Large intestine (tissue), 3 donors: ENCODE data around the gene ABLIM2. TPM values are rescaled to one million over a fixed set of nuclear protein-coding genes. Genes with fewer than 3 reads are reported as not detected.
A peak's percentile ranks its signal among the peaks of the same experiment; 100 is the strongest.

Source experiments
- DNase-seq, 2 donors: peaks; one replicate each; pipeline versions ENCODE4 v3.0.0 to v3.0.0-alpha.2; 2013
- H3K27ac ChIP-seq: one replicate; pipeline ENCODE4 v1.5.1; 2013; ENCODE audit warnings: low read length
- H3K27me3 ChIP-seq: 2 replicates; pipeline ENCODE4 v1.6.1; 2013; ENCODE audit warnings: low read length; ENCODE audit not compliant: control insufficient read depth, insufficient read depth
- H3K36me3 ChIP-seq: 2 replicates; pipeline ENCODE4 v1.6.1; 2013; ENCODE audit warnings: low read length; ENCODE audit not compliant: control insufficient read depth, insufficient read depth
- H3K4me1 ChIP-seq: one replicate; pipeline ENCODE4 v1.6.1; 2013; ENCODE audit warnings: low read length; ENCODE audit not compliant: control insufficient read depth, insufficient read depth
- H3K4me3 ChIP-seq: one replicate; pipeline ENCODE4 v1.5.1; 2013; ENCODE audit warnings: low read length
- H3K9me3 ChIP-seq: one replicate; pipeline ENCODE4 v1.6.1; 2013; ENCODE audit warnings: mild to moderate bottlenecking, low read depth, low read length, moderate library complexity; ENCODE audit not compliant: control insufficient read depth
- WGBS: methylation state at CpG from one replicate; pipeline ENCODE4 v1.1.5; 2013; ENCODE audit warnings: low lambda C conversion rate; ENCODE audit not compliant: insufficient coverage; 5-methylcytosine and 5-hydroxymethylcytosine counted together
- polyA plus RNA-seq: library from polyadenylated mRNA; unstranded; fragments of 120-200 nt; gene quantifications from one replicate; pipeline ENCODE4 v1.2.1, GENCODE V29; 2013

The ABLIM2 gene
- polyA plus RNA-seq, 1 donor, result 5.9 TPM

DNA sequence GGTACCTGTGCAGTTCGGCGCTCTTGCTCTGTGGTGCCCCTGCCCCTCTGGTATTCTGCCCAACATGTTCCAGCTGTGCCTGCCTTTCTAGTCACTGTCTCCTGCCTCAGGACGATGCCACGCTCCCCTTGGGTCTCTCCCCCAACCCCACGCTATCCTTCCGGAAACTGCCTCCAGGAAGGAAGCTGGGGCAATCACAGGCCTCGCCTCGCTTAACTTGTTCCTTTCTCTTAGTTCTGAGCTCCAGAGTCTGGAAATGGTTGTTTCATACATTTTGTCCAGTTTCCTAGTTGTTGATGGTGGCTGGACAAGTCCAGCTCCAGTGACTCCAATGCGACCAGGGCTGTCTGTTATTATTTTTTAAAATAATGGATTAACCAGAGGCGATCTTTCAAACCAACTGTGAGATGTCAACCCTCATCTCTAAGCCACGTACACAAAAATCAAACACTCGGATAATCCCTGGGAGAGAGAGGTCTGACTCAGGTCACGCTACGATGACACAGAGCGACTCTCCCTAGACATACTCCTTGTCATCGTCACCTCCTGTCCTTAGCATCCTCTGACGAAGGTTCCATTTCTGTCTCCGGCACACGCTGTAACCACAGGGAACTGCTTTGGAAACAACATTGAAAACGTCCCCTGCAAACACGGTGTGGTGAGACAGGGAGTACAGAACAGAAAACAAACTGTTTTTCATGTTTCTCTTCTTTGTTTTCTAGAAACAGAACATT lies 62.5 kb downstream of the ABLIM2 start:
- H3K27ac ChIP-seq, result no peak overlapping the region
- H3K4me1 ChIP-seq, result peaks cover 2% of the 10 kb centered on the region
- no peaks in the 10 kb centered on the region for H3K36me3 ChIP-seq
- no peaks in the 10 kb centered on the region for H3K9me3 ChIP-seq
- DNase-seq, result no peak
- no peaks in the 10 kb centered on the region for H3K27me3 ChIP-seq
- 60% methylated on average over 3 of the region's 21 CpGs for WGBS
- H3K4me3 ChIP-seq, result no peak overlapping the region

DNA sequence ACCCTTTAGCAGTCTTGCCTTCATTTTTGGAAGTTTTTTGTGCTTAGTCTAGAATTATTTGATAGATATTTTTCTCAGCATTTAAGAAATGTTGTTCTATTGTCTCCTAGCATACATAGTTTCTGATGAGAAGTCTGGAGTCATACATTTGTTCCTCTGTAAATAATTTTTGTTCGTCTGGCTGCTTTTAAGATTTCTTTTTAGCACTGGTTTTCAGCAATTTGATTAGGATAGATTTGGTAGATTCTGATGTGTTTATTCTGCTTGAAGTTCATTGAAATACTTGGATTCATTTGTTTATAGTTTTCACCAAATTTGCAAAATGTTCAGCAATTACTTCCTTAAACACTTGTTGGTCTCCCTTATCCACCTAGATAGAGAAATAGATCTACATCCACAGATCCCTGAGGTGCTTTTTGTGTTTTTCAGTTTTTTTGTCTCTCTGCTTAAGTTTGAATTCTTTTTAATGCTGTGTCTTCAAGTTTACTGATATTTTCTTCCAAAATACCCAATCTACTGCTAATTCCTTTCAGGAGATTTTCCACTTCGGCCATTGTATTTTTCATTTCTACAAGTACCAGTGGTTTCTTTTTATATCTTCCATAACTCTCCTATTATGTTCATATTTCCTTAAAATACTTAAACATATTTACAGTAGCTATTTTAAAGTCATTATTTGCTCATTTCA lies 64.9 kb downstream of the ABLIM2 start:
- Histone ChIP-seq H3K4me1 (no peaks in the 10 kb centered on the region), H3K27ac (no peak overlapping the region), H3K9me3 (no peaks in the 10 kb centered on the region), H3K36me3 (no peaks in the 10 kb centered on the region), H3K4me3 (no peak overlapping the region), H3K27me3 (no peaks in the 10 kb centered on the region)
- WGBS, result 90% methylated on average over 2 of the region's 2 CpGs
- DNase-seq, result no peak

DNA sequence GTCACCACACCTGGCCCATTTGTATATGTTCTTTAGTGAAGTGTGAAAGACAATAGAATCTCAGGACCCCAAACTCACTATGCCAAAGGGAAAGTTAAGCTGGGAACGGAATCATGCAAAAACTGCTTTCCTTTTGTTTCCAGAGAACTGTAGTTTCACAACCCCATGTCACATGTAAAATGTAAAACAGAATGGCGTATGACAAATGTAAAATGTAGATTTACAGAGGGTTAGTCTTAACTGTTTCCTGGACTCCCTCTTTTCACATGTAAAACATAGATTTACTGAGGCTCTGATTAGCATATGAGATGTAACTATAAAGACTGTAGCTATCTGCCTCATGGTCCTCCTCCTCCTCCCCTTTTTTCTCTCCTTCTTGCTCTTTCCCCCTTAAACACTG lies 66.3 kb downstream of the ABLIM2 start:
- 100% methylated on average over 1 of the region's 2 CpGs for WGBS
- DNase-seq, result no peak

DNA sequence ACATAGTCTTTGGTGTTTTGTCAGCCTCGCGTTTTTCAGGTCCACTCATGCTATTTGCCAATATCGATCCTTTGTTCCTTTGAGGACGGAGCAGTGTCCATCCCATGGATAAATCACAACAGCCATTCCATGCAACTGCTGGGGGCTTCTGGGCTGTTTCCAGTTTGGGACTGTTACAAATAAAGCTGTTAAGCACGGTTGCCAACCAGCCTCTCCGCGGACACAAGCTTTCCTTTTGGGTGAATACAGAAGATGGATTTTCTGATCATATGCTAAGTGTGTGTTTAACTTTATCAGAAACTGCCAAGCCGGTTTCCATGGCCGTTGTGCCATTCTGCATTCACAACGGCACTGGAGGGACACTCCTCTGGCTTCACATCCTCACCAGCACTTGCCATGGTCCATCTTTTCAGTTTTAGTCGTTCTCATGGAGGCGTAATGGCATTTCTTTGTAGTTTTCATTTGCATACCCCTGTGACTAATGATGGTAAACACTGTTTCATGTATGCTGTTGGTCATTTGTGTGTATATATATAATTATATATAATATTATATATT lies 67.8 kb downstream of the ABLIM2 start:
- Histone ChIP-seq H3K36me3 (no peaks in the 10 kb centered on the region), H3K9me3 (no peaks in the 10 kb centered on the region), H3K4me3 (no peak overlapping the region), H3K27me3 (no peaks in the 10 kb centered on the region), H3K27ac (no peak overlapping the region), H3K4me1 (no peaks in the 10 kb centered on the region)
- WGBS, result 90% methylated on average over 2 of the region's 12 CpGs
- no peak for DNase-seq

More for the DNA sequence above, 66.3 kb downstream of the ABLIM2 start:
- no peak overlapping the region for H3K27ac ChIP-seq
- H3K4me1 ChIP-seq, result no peaks in the 10 kb centered on the region
- no peaks in the 10 kb centered on the region for H3K9me3 ChIP-seq
- H3K36me3 ChIP-seq, result no peaks in the 10 kb centered on the region
- no peak overlapping the region for H3K4me3 ChIP-seq
- H3K27me3 ChIP-seq, result no peaks in the 10 kb centered on the region

DNA sequence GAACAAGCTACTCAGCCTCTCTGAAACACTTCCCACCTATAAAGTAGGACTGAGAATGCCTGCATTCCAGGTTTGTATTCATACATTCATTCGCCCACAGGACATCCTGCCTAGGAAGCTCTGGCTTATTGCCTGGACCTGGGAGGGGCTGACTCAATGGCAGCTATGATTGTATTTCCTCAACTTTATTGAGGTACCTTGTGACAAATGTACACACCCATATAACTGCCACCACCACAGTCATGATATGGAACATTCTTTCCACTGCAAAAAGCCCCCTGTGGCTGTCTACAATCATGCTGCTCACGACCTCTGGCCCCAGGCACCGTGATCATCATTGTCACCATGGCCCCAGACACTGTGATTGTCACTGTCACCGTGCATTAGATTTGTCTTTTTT lies 68.3 kb downstream of the ABLIM2 start:
- peak in 1 of 2 donors; percentile 26 for DNase-seq
- Histone ChIP-seq H3K27ac (no peak overlapping the region), H3K36me3 (no peaks in the 10 kb centered on the region), H3K9me3 (no peaks in the 10 kb centered on the region), H3K4me3 (no peak overlapping the region), H3K27me3 (no peaks in the 10 kb centered on the region), H3K4me1 (no peaks in the 10 kb centered on the region)
- no CpG with 5 or more reads among the region's 4 CpGs for WGBS

DNA sequence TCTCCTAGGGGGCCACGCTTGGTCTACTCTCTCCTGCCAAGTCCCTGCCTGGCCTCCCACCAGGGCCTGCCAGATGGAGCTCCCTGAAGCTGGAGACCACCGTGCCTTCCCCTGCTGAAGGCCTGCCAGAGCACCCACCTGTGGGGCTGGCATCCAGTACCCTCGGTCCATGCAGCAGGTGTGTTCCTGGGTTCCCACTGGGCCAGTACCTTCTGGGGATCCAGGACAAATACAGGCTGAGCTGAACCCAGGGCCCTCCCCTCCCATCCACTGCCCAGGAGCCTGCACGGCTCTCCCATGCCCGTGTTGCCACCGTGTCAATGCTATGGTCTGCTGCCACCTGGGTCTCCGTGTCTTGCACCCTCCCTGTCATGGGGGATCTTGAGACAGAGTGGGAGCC lies 68.8 kb downstream of the ABLIM2 start:
- no CpG with 5 or more reads among the region's 7 CpGs for WGBS
- no peak for DNase-seq
- no peaks in the 10 kb centered on the region for H3K4me1 ChIP-seq
- no peaks in the 10 kb centered on the region for H3K36me3 ChIP-seq
- no peak overlapping the region for H3K27ac ChIP-seq
- H3K27me3 ChIP-seq, result no peaks in the 10 kb centered on the region
- H3K9me3 ChIP-seq, result no peaks in the 10 kb centered on the region
- H3K4me3 ChIP-seq, result no peak overlapping the region

DNA sequence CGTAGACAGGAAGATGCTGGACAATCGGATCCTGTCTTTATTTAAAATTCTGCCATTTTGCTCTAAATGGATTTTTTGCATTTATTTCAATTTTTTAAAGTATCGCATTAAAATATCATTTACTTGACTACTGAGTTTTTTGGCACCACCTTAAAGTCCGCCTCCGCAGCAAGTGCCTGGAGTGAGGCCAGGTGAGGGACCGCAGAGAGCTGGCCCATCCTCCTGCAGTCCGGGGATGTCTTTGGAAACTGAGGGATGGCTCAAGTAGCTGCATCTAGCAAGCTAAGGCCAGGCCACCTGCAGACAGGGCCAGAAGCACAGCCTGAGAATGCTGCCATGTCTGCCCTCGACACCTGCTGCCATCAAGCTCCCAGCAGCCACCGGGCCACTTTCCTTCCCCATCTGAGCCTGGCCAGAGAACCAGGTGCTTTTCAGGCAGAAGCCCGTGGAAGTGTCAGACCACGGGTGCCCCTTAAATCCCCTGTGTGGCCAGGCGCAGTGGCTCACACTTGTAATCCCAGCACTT lies 69.6 kb downstream of the ABLIM2 start:
- DNase-seq, result no peak
- H3K27ac ChIP-seq, result no peak overlapping the region
- WGBS, result 93% methylated on average over 3 of the region's 12 CpGs
- H3K9me3 ChIP-seq, result no peaks in the 10 kb centered on the region
- no peaks in the 10 kb centered on the region for H3K27me3 ChIP-seq
- no peak overlapping the region for H3K4me3 ChIP-seq
- H3K36me3 ChIP-seq, result no peaks in the 10 kb centered on the region
- H3K4me1 ChIP-seq, result no peaks in the 10 kb centered on the region

DNA sequence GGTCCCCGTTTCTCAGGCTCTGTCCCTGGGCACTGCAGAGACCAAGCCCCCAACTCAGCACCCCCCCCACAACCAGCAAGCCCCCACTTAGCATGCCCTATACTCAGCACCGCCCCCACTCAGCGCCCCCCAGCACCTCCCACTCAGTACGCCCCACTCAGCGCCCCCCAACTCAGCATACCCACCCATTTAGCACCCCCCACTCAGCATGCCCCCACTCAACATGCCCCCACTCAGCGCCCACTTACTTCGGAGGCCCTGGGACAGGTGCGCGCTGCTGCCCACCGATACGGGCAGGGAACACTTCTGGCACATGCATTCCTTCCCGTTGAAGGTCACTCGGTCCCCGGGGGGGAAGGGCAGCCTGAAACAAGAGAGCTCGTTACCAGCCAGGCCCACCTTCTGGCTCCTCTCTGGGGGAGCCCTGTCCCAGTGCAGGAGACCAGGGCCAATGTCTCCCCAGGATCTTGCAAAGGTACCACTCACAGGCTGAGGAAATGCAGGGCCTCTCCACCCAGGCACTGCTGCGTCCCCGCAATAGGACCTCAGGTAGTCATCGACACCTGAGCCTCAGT lies 70.6 kb downstream of the ABLIM2 start:
- WGBS, result 100% methylated on average over 1 of the region's 18 CpGs
- H3K27ac ChIP-seq, result no peak overlapping the region
- H3K27me3 ChIP-seq, result no peaks in the 10 kb centered on the region
- DNase-seq, result no peak
- no peaks in the 10 kb centered on the region for H3K4me1 ChIP-seq
- H3K36me3 ChIP-seq, result no peaks in the 10 kb centered on the region
- no peaks in the 10 kb centered on the region for H3K9me3 ChIP-seq
- H3K4me3 ChIP-seq, result no peak overlapping the region

DNA sequence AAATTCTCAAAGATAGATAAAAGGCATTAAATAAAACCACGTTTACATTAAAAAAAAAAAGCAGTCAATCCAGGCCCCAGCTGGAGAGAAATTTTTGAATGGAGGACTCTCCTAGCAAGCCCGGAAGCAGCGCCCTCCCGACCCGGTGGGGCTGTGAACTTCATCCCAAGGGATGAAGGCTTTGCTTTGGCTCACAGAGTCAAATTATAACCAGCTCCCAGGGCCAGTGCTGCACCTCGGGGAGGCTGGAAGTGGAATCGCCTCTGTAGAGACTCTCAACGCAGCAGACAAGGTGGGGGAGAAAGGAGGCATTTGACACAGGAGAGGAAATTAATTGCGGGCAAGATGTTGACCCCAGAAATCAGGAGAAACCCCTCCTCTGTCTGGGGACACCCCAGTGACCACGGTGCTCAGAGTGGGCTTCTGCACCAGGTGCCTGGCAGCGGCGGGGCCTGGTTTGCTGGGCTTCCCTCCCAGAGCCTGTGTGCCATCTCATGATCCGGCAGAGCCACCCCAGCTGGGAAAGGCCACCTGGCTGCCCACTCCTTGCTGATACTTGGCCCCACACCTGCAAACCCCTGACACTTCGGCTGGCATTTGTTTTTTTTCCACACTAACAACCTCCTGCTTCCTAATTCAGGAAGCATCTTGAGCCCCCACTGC lies 71.7 kb downstream of the ABLIM2 start:
- H3K27me3 ChIP-seq, result no peaks in the 10 kb centered on the region
- H3K4me1 ChIP-seq, result no peaks in the 10 kb centered on the region
- H3K36me3 ChIP-seq, result no peaks in the 10 kb centered on the region
- 33% methylated on average over 1 of the region's 14 CpGs for WGBS
- H3K27ac ChIP-seq, result no peak overlapping the region
- no peak overlapping the region for H3K4me3 ChIP-seq
- no peaks in the 10 kb centered on the region for H3K9me3 ChIP-seq
- DNase-seq, result no peak

DNA sequence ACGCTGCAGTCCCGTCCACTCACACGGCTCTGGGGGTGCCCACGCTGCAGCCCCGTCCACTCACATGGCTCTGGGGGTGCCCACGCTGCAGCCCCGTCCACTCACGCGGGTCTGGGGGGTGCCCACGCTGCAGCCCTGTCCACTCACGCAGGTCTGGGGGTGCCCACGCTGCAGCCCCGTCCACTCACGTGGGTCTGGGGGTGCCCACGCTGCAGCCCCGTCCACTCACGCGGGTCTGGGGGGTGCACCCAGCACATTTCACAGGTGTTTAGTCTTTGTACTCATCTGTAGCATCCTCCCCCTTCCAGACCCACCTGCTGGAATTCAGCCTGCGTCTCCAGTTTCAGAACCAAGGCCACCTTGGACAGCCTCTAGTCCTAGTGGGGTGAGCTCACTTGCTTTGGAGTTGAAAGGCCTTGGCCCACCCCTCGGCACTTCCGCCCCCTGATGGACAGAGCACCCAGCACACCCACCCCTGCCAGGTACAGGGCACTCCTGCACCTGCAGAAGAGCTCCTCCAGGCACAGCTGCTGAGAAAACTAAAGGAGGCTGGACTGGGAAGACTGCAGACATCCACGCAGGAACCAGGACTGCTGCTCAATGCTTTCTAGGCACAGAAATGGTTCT lies 73.0 kb downstream of the ABLIM2 start:
- no peak overlapping the region for H3K27ac ChIP-seq
- H3K4me1 ChIP-seq, result no peaks in the 10 kb centered on the region
- no peaks in the 10 kb centered on the region for H3K36me3 ChIP-seq
- no CpG with 5 or more reads among the region's 22 CpGs for WGBS
- H3K27me3 ChIP-seq, result no peaks in the 10 kb centered on the region
- DNase-seq, result no peak
- H3K9me3 ChIP-seq, result no peaks in the 10 kb centered on the region
- no peak overlapping the region for H3K4me3 ChIP-seq
